ENCODE data around the gene ASS1.

GRCh38 chr9:130532426-130533080 lies 87.8 kb downstream of the ASS1 start:
- TF ChIP-seq CTCF (IDR thresholded peaks at IDR 0.05; ENCODE audit: insufficient read depth, low read depth, low read length) (no peak), EZH2 (IDR thresholded peaks at IDR 0.05; ENCODE audit: insufficient read depth, low read length) (no peak)

All from astrocyte (in vitro differentiated cells and primary cell).